K562 (cell line): ENCODE results near the gene EVA1A.

Experiments
- AFF4 ChIP-seq: sonication (generic); formaldehyde crosslinking; IDR thresholded peaks from 2 replicates; pipeline ENCODE4 v1.8.0; 2023; ENCODE audit warnings: mild to moderate bottlenecking, missing genetic modification reagents
- BRCA1 ChIP-seq, 2 experiments: fragments of 450-650 bp in 1 of 2; sonication (generic) in 1 of 2; formaldehyde crosslinking in 1 of 2; IDR thresholded peaks; 2 replicates each; pipeline versions ENCODE4 v1.5.0 to v1.6.1; 2017 to 2020; ENCODE audit warnings: mild to moderate bottlenecking in 1 of 2, missing genetic modification reagents in 1 of 2
- CTCF ChIP-seq, 3 experiments: IDR thresholded peaks in 2 of 3; conservative IDR thresholded peaks in 1 of 3; 2 replicates each; pipeline ENCODE4 v1.5.1; 2011 to 2012; ENCODE audit warnings: low read length in 3 of 3, mild to moderate bottlenecking in 3 of 3, control low read depth in 2 of 3, improper control_type of control experiment in 1 of 3, inconsistent platforms in 1 of 3, low read depth in 1 of 3, mixed read lengths in 1 of 3, moderate library complexity in 1 of 3; ENCODE audit not compliant: insufficient read depth in 2 of 3
- HMGXB4 ChIP-seq: sonication (generic); formaldehyde crosslinking; IDR thresholded peaks from 2 replicates; pipeline ENCODE4 v1.8.1; 2023; ENCODE audit warnings: mild to moderate bottlenecking, missing genetic modification reagents
- KDM5B ChIP-seq: fragments of 200-600 bp; sonication (generic); IDR thresholded peaks from 2 replicates; pipeline ENCODE4 v1.6.1; 2012; ENCODE audit warnings: low read depth, mild to moderate bottlenecking, moderate library complexity, low read length, control low read depth, inconsistent platforms; ENCODE audit not compliant: insufficient replicate concordance
- MLX ChIP-seq, 2 experiments: fragments of 450-650 bp in 1 of 2; sonication (generic) in 1 of 2; formaldehyde crosslinking; conservative IDR thresholded peaks; 2 replicates each; pipeline versions ENCODE4 v1.4.0 to v1.8.1; 2020 to 2022; ENCODE audit warnings: mild to moderate bottlenecking in 1 of 2, missing genetic modification reagents in 1 of 2
- POLR2A ChIP-seq: fragments of 450-650 bp; conservative IDR thresholded peaks from 2 replicates; pipeline ENCODE4 v1.6.1; 2016
- PYGO2 ChIP-seq: fragments of 450-650 bp; IDR thresholded peaks from 2 replicates; pipeline ENCODE4 v1.6.1; 2016; ENCODE audit warnings: mild to moderate bottlenecking, missing genetic modification characterization, moderate library complexity, missing compliant biosample characterization
- ZBTB1 ChIP-seq: sonication (generic); formaldehyde crosslinking; IDR thresholded peaks from 2 replicates; pipeline ENCODE4 v1.8.1; 2023; ENCODE audit warnings: missing genetic modification reagents, low read depth, mild to moderate bottlenecking, borderline replicate concordance
- ZNF583 ChIP-seq: fragments of 250-450 bp; sonication (Bioruptor Pico); IDR thresholded peaks from 2 replicates; pipeline ENCODE4 v1.4.0; 2020

GRCh38 chr2:75545922-75546321, 14.8 kb downstream of the EVA1A start:
- TF ChIP-seq BRCA1 (IDR thresholded peaks at IDR 0.05) (no peak), BRCA1 (CRISPR knock-in tag; IDR thresholded peaks at IDR 0.05) (no peak), MLX (CRISPR knock-in tag; conservative IDR thresholded peaks at IDR 0.05) (no peak), CTCF (IDR thresholded peaks at IDR 0.05 in 2 of 3, conservative IDR thresholded peaks at IDR 0.05 in 1 of 3; ENCODE audit: insufficient read depth in 2 of 3, low read depth in 1 of 3, low read length in 3 of 3) (no peak), KDM5B (no peak), ZNF583 (CRISPR knock-in tag) (no peak), PYGO2 (no peak), POLR2A (no peak), AFF4 (CRISPR knock-in tag) (no peak), ZBTB1 (no peak), HMGXB4 (CRISPR knock-in tag) (no peak)
